ENCODE measurements around the gene GSG1L.

GRCh38 chr16:27966756-27967155, 96.8 kb downstream of the GSG1L start:
- no peak for TF ChIP-seq POLR2A (IDR thresholded peaks at IDR 0.05; ENCODE audit: extremely low read depth, insufficient read length)
- TF ChIP-seq, protein P1, sequence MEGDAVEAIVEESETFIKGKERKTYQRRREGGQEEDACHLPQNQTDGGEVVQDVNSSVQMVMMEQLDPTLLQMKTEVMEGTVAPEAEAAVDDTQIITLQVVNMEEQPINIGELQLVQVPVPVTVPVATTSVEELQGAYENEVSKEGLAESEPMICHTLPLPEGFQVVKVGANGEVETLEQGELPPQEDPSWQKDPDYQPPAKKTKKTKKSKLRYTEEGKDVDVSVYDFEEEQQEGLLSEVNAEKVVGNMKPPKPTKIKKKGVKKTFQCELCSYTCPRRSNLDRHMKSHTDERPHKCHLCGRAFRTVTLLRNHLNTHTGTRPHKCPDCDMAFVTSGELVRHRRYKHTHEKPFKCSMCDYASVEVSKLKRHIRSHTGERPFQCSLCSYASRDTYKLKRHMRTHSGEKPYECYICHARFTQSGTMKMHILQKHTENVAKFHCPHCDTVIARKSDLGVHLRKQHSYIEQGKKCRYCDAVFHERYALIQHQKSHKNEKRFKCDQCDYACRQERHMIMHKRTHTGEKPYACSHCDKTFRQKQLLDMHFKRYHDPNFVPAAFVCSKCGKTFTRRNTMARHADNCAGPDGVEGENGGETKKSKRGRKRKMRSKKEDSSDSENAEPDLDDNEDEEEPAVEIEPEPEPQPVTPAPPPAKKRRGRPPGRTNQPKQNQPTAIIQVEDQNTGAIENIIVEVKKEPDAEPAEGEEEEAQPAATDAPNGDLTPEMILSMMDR (IDR thresholded peaks at IDR 0.05; ENCODE audit: low read depth, low read length) = no peak
- no peak for TF ChIP-seq MAX (IDR thresholded peaks at IDR 0.05; ENCODE audit: low read depth, low read length)
- no peak for TF ChIP-seq MYC (IDR thresholded peaks at IDR 0.05; ENCODE audit: low read depth, low read length)

Measured in NB4 (cell line).